GM18951 (cell line): Measurements from ENCODE around the gene PLEKHF1.

Source experiments
- POLR2A ChIP-seq: IDR thresholded peaks from 4 replicates; pipeline ENCODE4 v1.6.1; 2011; ENCODE audit warnings: mild to moderate bottlenecking; ENCODE audit not compliant: insufficient read length, insufficient read depth; ENCODE audit errors: extremely low read depth
- in situ Hi-C: fragments of 300-500 bp; cut with MboI; formaldehyde crosslinking; loops from one replicate; pipeline ENCODE4 v1.12.0; 2022; ENCODE audit warnings: low sequenced_read_pairs, mixed read lengths, inconsistent platforms; ENCODE audit not compliant: unreplicated experiment

PLEKHF1 gene

GRCh38 chr19:29682236-29682895, 17.1 kb downstream of the PLEKHF1 start:
- TF ChIP-seq POLR2A: no peak
- in situ Hi-C loops: no loop called here

- in situ Hi-C loops: no loop called here
Measured at GRCh38 chr19:29683009-29683408, 17.7 kb downstream of the PLEKHF1 start.

GRCh38 chr19:29685326-29685725, 20.1 kb downstream of the PLEKHF1 start:
- in situ Hi-C loops: no loop called here
- TF ChIP-seq POLR2A: no peak

More at GRCh38 chr19:29683009-29683408, 17.7 kb downstream of the PLEKHF1 start:
- TF ChIP-seq POLR2A: no peak

GRCh38 chr19:29686285-29686805, 21.1 kb downstream of the PLEKHF1 start:
- in situ Hi-C loops: no loop called here
- no peak for TF ChIP-seq POLR2A

GRCh38 chr19:29687244-29687896, 22.1 kb downstream of the PLEKHF1 start:
- TF ChIP-seq POLR2A: no peak
- in situ Hi-C loops: no loop called here

- no peak for TF ChIP-seq POLR2A
- in situ Hi-C loops: no loop called here
Measured at GRCh38 chr19:29687897-29688728, 22.9 kb downstream of the PLEKHF1 start.

GRCh38 chr19:29690842-29691241, 25.6 kb downstream of the PLEKHF1 start:
- in situ Hi-C loops: no loop called here
- TF ChIP-seq POLR2A: no peak

GRCh38 chr19:29694161-29694560, 28.9 kb downstream of the PLEKHF1 start:
- in situ Hi-C loops: no loop called here
- no peak for TF ChIP-seq POLR2A

GRCh38 chr19:29694669-29695627, 29.7 kb downstream of the PLEKHF1 start:
- no peak for TF ChIP-seq POLR2A
- in situ Hi-C loops: no loop called here

GRCh38 chr19:29695765-29696564, 30.7 kb downstream of the PLEKHF1 start:
- in situ Hi-C loops: no loop called here
- no peak for TF ChIP-seq POLR2A

GRCh38 chr19:29696565-29696846, 31.2 kb downstream of the PLEKHF1 start:
- in situ Hi-C loops: no loop called here
- TF ChIP-seq POLR2A: no peak
